Pericardium fibroblast (primary cell): ENCODE measurements around the gene GRIN2C. TPM values are rescaled to one million over a fixed set of nuclear protein-coding genes. Genes with fewer than 3 reads are reported as not detected.

Source experiments
- total RNA-seq: library from RNA; depleted of rRNA; stranded (reverse); fragments of >200 nt; gene quantifications from 2 replicates; pipeline ENCODE4 v1.2.3, GENCODE V29; 2015

Gene GRIN2C
- not detected in 2 replicates for total RNA-seq

DNA sequence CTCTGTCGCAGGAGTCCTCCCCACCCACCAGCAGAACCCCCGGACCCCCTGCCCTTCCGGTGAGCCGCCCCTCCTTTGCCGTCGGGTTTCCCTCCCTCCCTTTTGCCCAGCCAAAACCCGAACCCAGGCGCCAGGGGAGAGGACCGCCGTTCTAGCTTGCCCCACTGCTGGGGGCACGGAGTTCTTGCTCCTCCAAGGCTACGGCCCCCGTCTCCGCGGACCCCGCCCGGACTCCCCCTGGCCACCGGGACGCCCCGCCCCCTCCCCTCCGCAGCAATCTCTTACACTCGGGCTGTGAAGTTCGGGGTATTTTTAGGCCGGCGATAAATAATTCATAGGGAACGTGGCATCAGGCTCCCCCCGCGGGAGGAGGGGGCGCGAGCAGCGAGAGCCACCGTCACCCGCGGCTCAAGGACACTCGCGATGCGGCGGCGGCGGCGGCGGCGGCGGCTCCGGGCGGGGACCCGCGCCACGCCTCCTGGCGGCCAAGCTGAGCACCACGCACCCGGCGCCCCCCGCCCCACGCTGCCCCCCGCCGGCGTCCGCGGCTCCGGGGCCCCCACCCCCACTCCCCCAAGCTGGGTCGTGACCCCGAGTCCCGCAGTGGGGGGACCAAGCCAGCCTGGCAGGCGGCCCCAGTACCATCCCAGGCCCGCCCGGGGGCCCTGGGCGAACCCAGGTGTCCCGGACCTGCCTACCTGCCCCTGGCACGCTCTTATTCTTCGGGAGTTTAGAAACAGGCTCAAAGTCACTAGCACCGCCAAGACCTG lies at the start of gene GRIN2C:
GRIN2C (minus strand) TSS at position 427 of the 770 bp plus-strand sequence. CDS start 4,793 bp downstream, outside the sequence.

DNA sequence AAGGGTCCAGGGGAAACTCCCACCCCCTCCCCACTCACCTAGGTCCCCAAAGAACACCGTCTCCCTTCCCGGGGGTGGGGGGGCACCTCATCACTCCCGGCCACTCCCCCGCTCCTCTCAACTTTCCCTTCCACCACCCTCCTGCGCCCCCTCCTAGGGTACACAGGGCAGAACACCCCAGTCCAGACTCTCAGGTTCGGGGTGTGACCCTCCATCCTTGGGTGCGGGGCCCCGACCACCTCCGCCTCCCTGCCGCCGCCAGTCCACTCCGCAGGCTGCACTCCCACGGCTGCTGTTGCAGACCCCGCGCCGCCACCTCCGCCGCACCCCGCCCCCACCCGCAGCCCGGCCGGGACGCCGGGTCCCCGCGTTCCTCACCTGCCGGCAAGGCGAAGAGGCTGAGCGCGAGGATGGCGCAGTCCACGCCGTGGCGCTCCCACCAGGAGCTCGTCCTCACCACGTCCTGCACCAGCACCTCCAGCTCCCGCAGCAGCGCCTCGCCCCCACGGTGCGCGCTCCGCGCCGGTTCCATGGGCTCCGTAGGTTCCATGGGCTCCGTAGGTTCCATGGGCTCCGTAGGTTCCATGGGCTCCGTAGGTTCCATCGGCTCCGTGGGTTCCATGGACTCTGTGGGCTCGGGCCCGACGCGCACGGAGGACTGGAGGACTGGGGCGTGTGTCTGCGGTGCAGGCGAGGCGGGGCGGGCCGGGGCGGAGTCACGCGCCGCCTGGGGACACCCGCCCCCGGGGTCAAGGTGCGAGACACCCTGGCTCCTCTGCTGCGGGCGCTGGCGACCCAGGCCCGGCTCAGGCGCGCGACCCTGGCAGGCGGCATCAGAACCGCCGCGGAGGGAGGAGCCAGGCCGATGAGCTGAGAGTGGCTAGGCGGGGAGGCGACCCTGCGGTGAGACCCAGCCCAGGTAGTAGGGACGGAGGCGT lies 33.6 kb upstream of the GRIN2C start, which contains the start of gene FADS6:
FADS6 (minus strand) TSS at position 660 of the 938 bp plus-strand sequence; CDS start at position 622, 38 bp downstream.

DNA sequence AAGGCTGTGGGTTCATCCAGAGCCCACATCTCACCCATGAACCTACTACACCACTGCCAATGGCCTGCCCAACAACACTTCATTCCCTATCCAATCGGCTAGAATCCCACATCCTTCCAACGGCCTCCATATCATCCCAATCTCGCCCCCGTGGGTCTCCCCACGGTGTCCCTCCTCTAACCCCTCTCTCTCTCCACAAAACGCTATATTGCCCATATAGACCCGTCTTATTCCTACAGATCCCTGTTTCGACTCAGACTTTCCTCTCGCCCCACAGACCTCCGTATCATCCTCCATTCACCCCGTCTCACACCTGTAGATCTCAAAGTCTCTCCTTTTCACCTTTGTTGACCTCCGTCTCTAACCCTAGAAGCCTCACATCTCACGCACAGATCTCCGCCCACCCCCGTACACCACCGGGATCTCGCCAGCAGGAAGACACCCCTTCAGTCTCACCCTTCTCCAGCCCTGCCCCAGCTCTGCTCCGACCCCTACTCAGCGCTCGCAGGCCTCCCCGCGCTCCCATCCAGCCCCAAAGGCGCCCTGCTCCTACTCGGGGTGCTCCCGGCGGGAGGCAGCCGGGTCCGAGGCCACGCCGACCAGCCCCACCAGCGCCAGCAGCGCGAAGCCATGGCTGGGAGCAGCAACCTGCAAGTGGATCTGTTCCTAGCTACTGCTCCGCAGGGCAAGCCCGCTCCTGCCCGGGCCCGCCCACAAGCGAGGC lies 12.8 kb upstream of the GRIN2C start, which contains the start of gene FDXR:
FDXR (minus strand) TSS at position 682 of the 724 bp plus-strand sequence; CDS start at position 632, 50 bp downstream.

Other genes with a start within 250 kb of the GRIN2C start
- not detected in 2 replicates for gene CD300E, start 236.1 kb downstream of the GRIN2C start, total RNA-seq
- not detected in 2 replicates for gene CD300LF, start 147.0 kb downstream of the GRIN2C start, total RNA-seq
- 0.35 TPM in 1 of 2 replicates, not detected in the other for gene RAB37, start 122.6 kb downstream of the GRIN2C start, total RNA-seq
- gene NHERF1, start 111.3 kb downstream of the GRIN2C start, total RNA-seq, result 16.1 and 35.2 TPM in 2 replicates
- gene NAT9, start 83.5 kb downstream of the GRIN2C start, total RNA-seq, result 19.7 and 24.7 TPM in 2 replicates
- gene FDXR, start 13.1 kb upstream of the GRIN2C start, total RNA-seq, result 13.2 and 25.7 TPM in 2 replicates
- not detected in 2 replicates for gene FADS6, start 33.7 kb upstream of the GRIN2C start, total RNA-seq
- gene USH1G, start 63.4 kb upstream of the GRIN2C start, total RNA-seq, result under 0.01 TPM in 1 of 2 replicates, not detected in the other
- gene OTOP2, start 64.4 kb upstream of the GRIN2C start, total RNA-seq, result not detected in 2 replicates
- gene OTOP3, start 76.0 kb upstream of the GRIN2C start, total RNA-seq, result not detected in 2 replicates
- gene HID1, start 112.9 kb upstream of the GRIN2C start, total RNA-seq, result 5.2 TPM in 1 of 2 replicates, not detected in the other
- gene CDR2L, start 127.7 kb upstream of the GRIN2C start, total RNA-seq, result 20.7 and 23.6 TPM in 2 replicates
- gene MRPL58, start 152.8 kb upstream of the GRIN2C start, total RNA-seq, result 39.0 and 40.1 TPM in 2 replicates
- gene ATP5PD, start 187.1 kb upstream of the GRIN2C start, total RNA-seq, result 216 and 251 TPM in 2 replicates
- gene KCTD2, start 187.3 kb upstream of the GRIN2C start, total RNA-seq, result 13.0 and 20.0 TPM in 2 replicates
- 5.0 and 6.0 TPM in 2 replicates for gene SLC16A5, start 228.1 kb upstream of the GRIN2C start, total RNA-seq